ENCODE data around the gene PRAMEF13.
"Not testable (repeated sequence)": the region's sequence is repeated elsewhere in the genome, so short reads cannot be mapped to it uniquely, and the experiment has no call there.

Gene PRAMEF13

GRCh38 chr1:13171548-13171947 lies 29.7 kb downstream of the PRAMEF13 start, which contains the start of gene PRAMEF9:
PRAMEF9 (plus strand) TSS chr1:13171848; CDS start chr1:13175281, 3,433 bp downstream.
- no CpG with 5 or more reads among the region's 2 CpGs for WGBS, 2 experiments

GRCh38 chr1:13165531-13165930 lies 35.7 kb downstream of the PRAMEF13 start, which contains the start of gene HNRNPCL4:
HNRNPCL4 (minus strand) TSS chr1:13165631; CDS start chr1:13165467, 164 bp downstream.
- WGBS, 2 experiments: no CpG with 5 or more reads among the region's 8 CpGs
- not testable (repeated sequence) for H3K36me3 ChIP-seq (ENCODE audit: control insufficient read depth, insufficient read depth, low read length)

More at GRCh38 chr1:13171548-13171947, 29.7 kb downstream of the PRAMEF13 start, which contains the start of gene PRAMEF9:
- not testable (repeated sequence) for H3K4me1 ChIP-seq (ENCODE audit: control insufficient read depth, insufficient read depth, low read length); H3K36me3 ChIP-seq (ENCODE audit: control insufficient read depth, insufficient read depth, low read length); H3K4me3 ChIP-seq (ENCODE audit: insufficient read depth, low read depth, low read length); H3K27me3 ChIP-seq (ENCODE audit: control insufficient read depth, insufficient read depth, low read length, poor library complexity, severe bottlenecking); H3K27ac ChIP-seq (ENCODE audit: insufficient read depth, low read depth, low read length, poor library complexity, severe bottlenecking); H3K9me3 ChIP-seq (ENCODE audit: control insufficient read depth, low read length)

GRCh38 chr1:13155909-13156308 lies 45.3 kb downstream of the PRAMEF13 start, which contains the start of gene PRAMEF26:
PRAMEF26 (minus strand) TSS chr1:13156009; CDS start chr1:13153095, 2,914 bp downstream.
- H3K4me1 ChIP-seq (ENCODE audit: control insufficient read depth, insufficient read depth, low read length); H3K4me3 ChIP-seq (ENCODE audit: insufficient read depth, low read depth, low read length); H3K27ac ChIP-seq (ENCODE audit: insufficient read depth, low read depth, low read length, poor library complexity, severe bottlenecking); H3K9me3 ChIP-seq (ENCODE audit: control insufficient read depth, low read length); H3K36me3 ChIP-seq (ENCODE audit: control insufficient read depth, insufficient read depth, low read length); H3K27me3 ChIP-seq (ENCODE audit: control insufficient read depth, insufficient read depth, low read length, poor library complexity, severe bottlenecking): not testable (repeated sequence)
- no CpG with 5 or more reads among the region's 5 CpGs for WGBS, 2 experiments

More at GRCh38 chr1:13165531-13165930, 35.7 kb downstream of the PRAMEF13 start, which contains the start of gene HNRNPCL4:
- not testable (repeated sequence) for H3K9me3 ChIP-seq (ENCODE audit: control insufficient read depth, low read length); H3K27me3 ChIP-seq (ENCODE audit: control insufficient read depth, insufficient read depth, low read length, poor library complexity, severe bottlenecking); H3K4me1 ChIP-seq (ENCODE audit: control insufficient read depth, insufficient read depth, low read length); H3K27ac ChIP-seq (ENCODE audit: insufficient read depth, low read depth, low read length, poor library complexity, severe bottlenecking); H3K4me3 ChIP-seq (ENCODE audit: insufficient read depth, low read depth, low read length)

Measured in ectodermal cell (in vitro differentiated cells).